Liver (tissue), 9 donors: ENCODE data around the gene CCDC120. TPM values are rescaled to one million over a fixed set of nuclear protein-coding genes. Genes with fewer than 3 reads are reported as not detected.

ENCODE experiments used
- DNase-seq: peaks from one replicate; pipeline ENCODE4 v3.0.0-alpha.2; 2017; ENCODE audit warnings: low spot score
- H3K27ac ChIP-seq, 2 donors: one replicate each; pipeline ENCODE4 v1.7.0; 2013; ENCODE audit warnings: inconsistent platforms in 2 of 2, low read length in 2 of 2, control low read depth in 1 of 2, low read depth in 1 of 2, mild to moderate bottlenecking in 1 of 2
- H3K27me3 ChIP-seq, 4 donors: one replicate each; pipeline versions ENCODE4 v1.6.1 to v1.7.0; 2013; ENCODE audit warnings: low read length in 3 of 4, inconsistent platforms in 1 of 4, mild to moderate bottlenecking in 1 of 4, moderate library complexity in 1 of 4; ENCODE audit not compliant: control insufficient read depth in 4 of 4, insufficient read depth in 4 of 4
- H3K36me3 ChIP-seq, 4 donors: one replicate each; pipeline versions ENCODE4 v1.6.1 to v1.7.0; 2013; ENCODE audit warnings: low read length in 3 of 4, mild to moderate bottlenecking in 3 of 4, low read depth in 1 of 4, moderate library complexity in 1 of 4; ENCODE audit not compliant: control insufficient read depth in 4 of 4, insufficient read depth in 3 of 4
- H3K4me1 ChIP-seq, 4 donors: one replicate each; pipeline versions ENCODE4 v1.6.1 to v1.7.0; 2013; ENCODE audit warnings: low read length in 3 of 4, mild to moderate bottlenecking in 3 of 4, moderate library complexity in 1 of 4; ENCODE audit not compliant: control insufficient read depth in 4 of 4, insufficient read depth in 4 of 4
- H3K4me3 ChIP-seq, 3 donors: one replicate each; pipeline versions ENCODE4 v1.6.1 to v1.7.0; 2013; ENCODE audit warnings: low read length in 3 of 3, control low read depth in 1 of 3, low read depth in 1 of 3, mild to moderate bottlenecking in 1 of 3
- H3K9ac ChIP-seq, 2 donors: one replicate each; pipeline ENCODE4 v1.7.0; 2013; ENCODE audit warnings: low read length in 2 of 2, mild to moderate bottlenecking in 2 of 2, moderate library complexity in 2 of 2, control low read depth in 1 of 2, low read depth in 1 of 2
- H3K9me3 ChIP-seq, 4 donors: one replicate each; pipeline versions ENCODE4 v1.6.1 to v1.7.0; 2013; ENCODE audit warnings: low read length in 3 of 4; ENCODE audit not compliant: control insufficient read depth in 4 of 4
- ATF3 ChIP-seq: IDR thresholded peaks from 2 replicates; pipeline ENCODE4 v1.6.1; 2016; ENCODE audit warnings: antibody characterized with exemption
- CTCF ChIP-seq: fragments of 150-350 bp; IDR thresholded peaks from 2 replicates; pipeline ENCODE4 v1.5.1; 2017; ENCODE audit warnings: improper control_type of control experiment, low read depth, low read length; ENCODE audit not compliant: missing input control
- EGR1 ChIP-seq, 2 donors: IDR thresholded peaks; 2 replicates each; pipeline ENCODE4 v1.6.1; 2016 to 2018; ENCODE audit warnings: antibody characterized with exemption in 2 of 2, low read depth in 2 of 2
- FOXA1 ChIP-seq: IDR thresholded peaks from 2 replicates; pipeline ENCODE4 v1.6.1; 2016; ENCODE audit warnings: antibody characterized with exemption
- FOXA2 ChIP-seq: IDR thresholded peaks from 2 replicates; pipeline ENCODE4 v1.6.1; 2016; ENCODE audit warnings: antibody characterized with exemption
- GABPA ChIP-seq, 2 donors: IDR thresholded peaks in 1 of 2; conservative IDR thresholded peaks in 1 of 2; 2 replicates each; pipeline ENCODE4 v1.6.1; 2016; ENCODE audit warnings: antibody characterized with exemption in 2 of 2, mild to moderate bottlenecking in 1 of 2, moderate library complexity in 1 of 2
- HNF4G ChIP-seq: IDR thresholded peaks from 2 replicates; pipeline ENCODE4 v1.6.1; 2016; ENCODE audit warnings: antibody characterized with exemption
- JUND ChIP-seq, 2 donors: IDR thresholded peaks; 2 replicates each; pipeline ENCODE4 v1.6.1; 2016; ENCODE audit warnings: antibody characterized with exemption in 2 of 2
- MAX ChIP-seq: IDR thresholded peaks from 2 replicates; pipeline ENCODE4 v1.6.1; 2016; ENCODE audit warnings: antibody characterized with exemption
- NR2F2 ChIP-seq: IDR thresholded peaks from 2 replicates; pipeline ENCODE4 v1.6.1; 2016; ENCODE audit warnings: antibody characterized with exemption
- RAD21 ChIP-seq, 2 donors: IDR thresholded peaks; 2 replicates each; pipeline ENCODE4 v1.6.1; 2016; ENCODE audit warnings: antibody characterized with exemption in 2 of 2, mild to moderate bottlenecking in 2 of 2
- RXRA ChIP-seq, 2 donors: IDR thresholded peaks; 2 replicates each; pipeline ENCODE4 v1.6.1; 2017 to 2018; ENCODE audit warnings: antibody characterized with exemption in 2 of 2, mild to moderate bottlenecking in 1 of 2
- SP1 ChIP-seq: IDR thresholded peaks from 2 replicates; pipeline ENCODE4 v1.6.1; 2018; ENCODE audit warnings: antibody characterized with exemption, mild to moderate bottlenecking
- TAF1 ChIP-seq: conservative IDR thresholded peaks from 2 replicates; pipeline ENCODE4 v1.6.1; 2016; ENCODE audit warnings: antibody characterized with exemption, mild to moderate bottlenecking
- YY1 ChIP-seq: IDR thresholded peaks from 2 replicates; pipeline ENCODE4 v1.6.1; 2016; ENCODE audit warnings: antibody characterized with exemption, mild to moderate bottlenecking
- WGBS: extraction: QIAGEN DNeasy Blood & Tissue Kit; methylation state at CpG from one replicate; pipeline ENCODE4 v1.1.7; 2013; 5-methylcytosine and 5-hydroxymethylcytosine counted together
- polyA plus RNA-seq, 2 donors: library from polyadenylated mRNA; stranded (reverse) in 1 of 2; unstranded in 1 of 2; fragments of 200-250 nt in 1 of 2; fragments of >200 nt in 1 of 2; fragmentation: Nextera tagmentation in 1 of 2; extraction: Ambion mirVana in 1 of 2; gene quantifications; one replicate each; pipeline versions ENCODE4 v1.2.1 to v1.2.3, GENCODE V29; 2013 to 2015
- total RNA-seq, 2 donors: library from RNA; depleted of rRNA; stranded (reverse); fragments of >200 nt; gene quantifications; one replicate each; pipeline ENCODE4 v1.2.3, GENCODE V29; 2014
- TF ChIP-seq, protein P1 (sequence below): IDR thresholded peaks from 2 replicates; pipeline ENCODE4 v1.6.1; 2016; ENCODE audit warnings: antibody characterized with exemption
- donor health status: healthy.
- donor health status: healthy.
- donor health status: healthy.
- donor health status: healthy.
- donor health status: healthy.

The CCDC120 gene
- total and polyA plus RNA-seq, 4 donors, result 1.0 to 3.4 (median 1.6) TPM

- Histone ChIP-seq H3K4me3 (no peak overlapping the region), H3K9me3 (no peaks in the 10 kb centered on the region), H3K36me3 (peaks cover 0 to 11% (median 2%) of the 10 kb centered on the region in 4 donors), H3K27ac (no peak overlapping the region), H3K4me1 (peaks cover 0 to 17% (median 8%) of the 10 kb centered on the region in 4 donors), H3K27me3 (no peaks in the 10 kb centered on the region), H3K9ac (no peak overlapping the region)
- WGBS, result 93% methylated on average over 11 of the region's 11 CpGs
- TF ChIP-seq CTCF, result no peak
- no peak for TF ChIP-seq TAF1
- no peak for TF ChIP-seq GABPA (IDR thresholded peaks at IDR 0.05 in 1 of 2, conservative IDR thresholded peaks at IDR 0.05 in 1 of 2)
- no peak for TF ChIP-seq ATF3
- no peak for TF ChIP-seq MAX
- no peak for TF ChIP-seq YY1
- no peak for TF ChIP-seq JUND (IDR thresholded peaks at IDR 0.05)
- TF ChIP-seq SP1, result no peak
- no peak for TF ChIP-seq HNF4G
- no peak for TF ChIP-seq NR2F2
- TF ChIP-seq RXRA (IDR thresholded peaks at IDR 0.05), result no peak
- no peak for DNase-seq
Measured at GRCh38 chrX:49069038-49069437, 10.2 kb downstream of the CCDC120 start.

DNA sequence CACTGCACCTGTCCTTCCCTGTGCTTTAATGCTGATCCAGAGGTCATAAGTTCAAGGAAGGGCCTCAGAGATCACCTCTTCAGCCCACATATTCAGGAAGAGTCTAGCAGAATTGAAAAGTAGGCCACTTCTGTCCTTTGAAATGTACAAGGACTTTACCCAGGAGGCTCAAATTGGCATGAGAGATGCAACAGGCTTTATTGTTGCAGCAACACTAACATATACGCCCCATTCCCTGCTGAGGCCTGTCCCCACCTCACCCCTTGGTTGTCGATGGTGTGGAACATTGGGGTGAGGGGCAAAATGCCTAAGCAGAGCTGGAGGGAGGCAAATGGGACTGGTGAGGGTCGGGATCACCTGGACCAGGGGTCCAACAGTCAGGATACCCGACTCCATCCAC lies 12.2 kb downstream of the CCDC120 start:
- WGBS, result 82% methylated on average over 4 of the region's 4 CpGs
- Histone ChIP-seq H3K9me3 (no peaks in the 10 kb centered on the region), H3K9ac (no peak overlapping the region), H3K27ac (no peak overlapping the region), H3K36me3 (peaks cover 0 to 8% (median 1%) of the 10 kb centered on the region in 4 donors), H3K27me3 (no peaks in the 10 kb centered on the region), H3K4me1 (peaks cover 3 to 17% (median 8%) of the 10 kb centered on the region in 4 donors), H3K4me3 (no peak overlapping the region)
- no peak for TF ChIP-seq YY1
- no peak for TF ChIP-seq NR2F2
- TF ChIP-seq SP1, result no peak
- TF ChIP-seq FOXA2, result no peak
- no peak for TF ChIP-seq GABPA (IDR thresholded peaks at IDR 0.05 in 1 of 2, conservative IDR thresholded peaks at IDR 0.05 in 1 of 2)
- TF ChIP-seq, protein P1, sequence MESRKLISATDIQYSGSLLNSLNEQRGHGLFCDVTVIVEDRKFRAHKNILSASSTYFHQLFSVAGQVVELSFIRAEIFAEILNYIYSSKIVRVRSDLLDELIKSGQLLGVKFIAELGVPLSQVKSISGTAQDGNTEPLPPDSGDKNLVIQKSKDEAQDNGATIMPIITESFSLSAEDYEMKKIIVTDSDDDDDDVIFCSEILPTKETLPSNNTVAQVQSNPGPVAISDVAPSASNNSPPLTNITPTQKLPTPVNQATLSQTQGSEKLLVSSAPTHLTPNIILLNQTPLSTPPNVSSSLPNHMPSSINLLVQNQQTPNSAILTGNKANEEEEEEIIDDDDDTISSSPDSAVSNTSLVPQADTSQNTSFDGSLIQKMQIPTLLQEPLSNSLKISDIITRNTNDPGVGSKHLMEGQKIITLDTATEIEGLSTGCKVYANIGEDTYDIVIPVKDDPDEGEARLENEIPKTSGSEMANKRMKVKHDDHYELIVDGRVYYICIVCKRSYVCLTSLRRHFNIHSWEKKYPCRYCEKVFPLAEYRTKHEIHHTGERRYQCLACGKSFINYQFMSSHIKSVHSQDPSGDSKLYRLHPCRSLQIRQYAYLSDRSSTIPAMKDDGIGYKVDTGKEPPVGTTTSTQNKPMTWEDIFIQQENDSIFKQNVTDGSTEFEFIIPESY, result no peak
- TF ChIP-seq HNF4G, result no peak
- TF ChIP-seq RAD21 (IDR thresholded peaks at IDR 0.05), result no peak
- no peak for TF ChIP-seq FOXA1
- no peak for TF ChIP-seq EGR1 (IDR thresholded peaks at IDR 0.05; ENCODE audit: low read depth in 2 of 2)
- no peak for DNase-seq
